GM18520 (cell line): ENCODE results near the gene OASL.
"Not testable (repeated sequence)": the region's sequence is repeated elsewhere in the genome, so short reads cannot be mapped to it uniquely, and the experiment has no call there.

Source experiments
- ATAC-seq: cut with Tn5 transposase; IDR thresholded peaks from one replicate; pipeline ENCODE4 v1.9.1; 2021; ENCODE audit not compliant: unreplicated experiment

Gene OASL

DNA sequence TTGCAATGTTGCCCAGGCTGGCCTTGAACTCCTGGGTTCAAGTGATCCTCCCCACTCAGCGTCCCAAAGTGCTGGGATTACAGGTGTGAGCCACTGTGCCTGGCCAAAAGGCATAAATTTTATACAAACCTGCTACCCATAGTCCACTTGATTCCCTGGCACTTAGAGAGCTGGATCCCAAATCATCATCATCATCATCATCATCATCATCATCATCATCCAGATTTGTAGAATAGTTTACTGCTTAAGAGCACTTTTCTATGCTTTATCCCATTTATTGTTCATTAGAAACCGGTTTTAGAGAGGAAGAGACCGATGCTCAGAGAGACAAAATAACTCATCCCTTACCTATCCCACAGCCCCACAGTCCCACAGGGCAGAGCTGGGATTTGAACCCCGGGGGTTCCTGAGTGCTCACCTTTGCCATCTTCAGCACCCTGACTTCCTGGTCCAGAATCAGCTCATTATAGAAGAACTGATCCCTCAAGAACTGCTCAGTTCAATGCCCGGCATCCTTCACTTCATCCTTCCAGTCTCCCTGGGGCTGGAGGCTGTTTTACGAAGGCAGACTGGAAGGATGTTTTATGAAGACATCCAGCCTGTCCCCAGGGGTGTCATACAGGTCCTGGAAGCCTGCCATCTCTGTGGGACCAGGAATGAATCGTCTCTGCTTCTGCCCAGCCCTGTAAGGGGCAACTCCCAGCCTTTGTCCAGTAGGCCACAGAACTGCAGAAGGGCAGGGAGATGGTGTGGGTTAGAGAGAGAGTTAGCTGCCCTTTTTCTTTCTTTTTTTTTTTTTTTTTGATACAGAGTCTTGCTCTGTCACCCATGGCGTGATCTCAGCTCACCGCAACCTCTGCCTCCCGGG is 20.2 kb upstream of the OASL start:
- no peak for ATAC-seq

DNA sequence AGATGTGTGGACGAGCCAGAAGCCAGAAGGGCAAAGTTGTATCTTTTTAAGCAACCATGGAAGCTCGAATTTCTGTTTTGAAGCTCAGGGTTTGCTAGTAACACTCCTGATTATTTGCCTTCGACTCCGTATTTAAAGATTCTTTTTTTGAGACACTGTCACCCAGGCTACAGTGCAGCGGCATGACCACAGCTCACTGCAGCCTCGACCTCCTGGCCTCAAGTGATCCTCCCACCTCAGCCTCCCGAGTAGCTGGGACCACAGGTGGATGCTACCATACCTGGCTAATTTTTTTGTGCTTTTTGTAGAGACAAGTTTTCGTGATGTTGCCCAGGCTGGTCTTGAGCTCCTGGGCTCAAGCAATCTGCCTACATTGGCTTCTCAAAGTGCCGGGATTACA is 18.7 kb upstream of the OASL start:
- no peak for ATAC-seq

DNA sequence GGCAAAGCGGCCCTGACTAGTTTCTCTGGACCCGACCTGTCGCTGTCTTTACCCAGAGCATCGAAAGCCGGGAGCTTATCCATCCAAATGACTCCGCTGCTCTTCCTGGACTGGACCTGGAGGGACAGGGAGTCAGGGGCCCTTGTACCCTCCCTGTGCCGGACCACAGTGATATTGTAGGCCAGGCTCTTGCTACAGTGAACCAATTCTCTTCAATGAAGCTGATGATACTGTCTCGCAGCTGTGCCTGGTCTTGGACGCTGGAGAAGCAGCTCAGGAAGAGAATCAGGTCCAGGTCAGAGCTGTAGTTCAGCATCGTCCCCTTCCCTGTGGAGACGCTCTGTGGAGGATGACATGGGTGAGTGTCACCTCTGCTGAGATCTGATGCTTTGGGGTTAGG is 14.7 kb upstream of the OASL start:
- no peak for ATAC-seq

DNA sequence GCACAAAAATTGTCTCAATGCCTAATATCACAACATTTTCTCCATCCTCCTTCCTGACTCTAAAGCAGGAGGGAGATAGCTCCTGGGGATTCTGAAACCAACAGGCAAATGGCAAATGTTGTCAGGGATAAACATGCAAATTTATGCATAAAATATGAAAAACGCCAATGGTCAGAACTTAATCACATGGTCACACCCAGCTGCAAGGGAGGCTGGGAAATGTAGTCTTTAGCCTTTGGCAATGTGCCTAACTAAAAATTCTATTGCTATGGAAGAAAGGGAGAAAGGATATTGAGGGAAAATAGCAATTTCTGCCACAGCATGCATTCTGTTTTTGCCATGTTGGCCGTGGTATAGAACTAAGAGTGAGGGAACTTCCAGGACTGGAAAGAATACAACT is 11.7 kb upstream of the OASL start:
- ATAC-seq = no peak

DNA sequence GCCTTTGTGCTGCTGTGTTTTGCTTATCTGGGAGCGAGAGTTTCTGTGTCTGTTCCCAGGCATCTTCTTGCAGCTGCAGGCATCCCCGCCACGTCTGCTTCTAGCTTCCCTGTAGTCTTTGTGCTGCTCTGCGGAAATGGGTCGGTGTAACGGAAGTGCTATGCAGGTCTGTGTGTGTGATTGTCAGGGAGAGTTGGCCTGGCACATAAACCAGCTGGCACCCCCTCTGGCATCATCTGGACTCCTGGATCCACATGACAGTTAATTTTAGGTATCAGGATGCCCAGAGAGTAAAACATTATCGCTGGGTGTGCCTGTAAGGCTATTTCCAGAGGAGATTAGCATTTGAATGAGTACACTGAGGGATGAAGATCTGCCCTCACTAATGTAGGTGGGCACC is 9.4 kb upstream of the OASL start:
- ATAC-seq = no peak

DNA sequence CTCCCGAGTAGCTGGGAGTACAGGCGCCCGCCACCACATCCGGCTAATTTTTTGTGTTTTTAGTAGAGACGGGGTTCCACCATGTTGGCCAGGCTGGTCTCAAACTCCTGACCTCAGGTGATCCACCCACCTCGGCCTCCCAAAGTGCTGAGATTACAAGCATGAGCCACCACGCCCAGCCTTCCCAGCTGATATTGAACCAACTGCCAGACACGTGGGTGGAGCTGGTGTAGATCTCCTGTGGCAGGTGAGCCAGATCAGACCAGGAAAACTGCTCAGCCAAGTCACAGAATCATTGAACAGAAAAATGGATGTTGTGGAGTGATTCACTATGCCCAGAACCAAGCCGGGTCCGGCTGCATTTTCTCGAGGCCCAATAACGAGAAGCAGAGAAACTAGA is 8.4 kb upstream of the OASL start:
- ATAC-seq = not testable (repeated sequence)

DNA sequence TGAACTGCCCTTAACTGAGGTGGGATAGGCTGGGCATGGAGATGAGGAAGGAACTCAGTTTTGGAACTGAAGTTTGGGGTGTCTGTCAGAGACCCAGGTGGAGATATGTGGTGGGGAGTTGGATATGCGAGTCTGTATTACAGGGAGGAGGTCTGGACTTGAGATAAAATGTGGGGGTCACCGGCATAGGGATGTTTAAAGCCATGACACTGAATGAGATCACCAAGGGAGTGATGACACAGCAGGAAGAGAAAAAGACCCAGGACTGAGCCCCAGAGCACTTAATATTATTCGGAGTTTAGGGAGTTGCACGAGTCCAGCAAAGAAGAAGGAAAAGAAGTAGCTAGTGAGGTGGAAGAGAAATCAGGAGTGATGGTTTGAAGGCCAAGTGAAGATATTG is 4.0 kb upstream of the OASL start:
- ATAC-seq = no peak

DNA sequence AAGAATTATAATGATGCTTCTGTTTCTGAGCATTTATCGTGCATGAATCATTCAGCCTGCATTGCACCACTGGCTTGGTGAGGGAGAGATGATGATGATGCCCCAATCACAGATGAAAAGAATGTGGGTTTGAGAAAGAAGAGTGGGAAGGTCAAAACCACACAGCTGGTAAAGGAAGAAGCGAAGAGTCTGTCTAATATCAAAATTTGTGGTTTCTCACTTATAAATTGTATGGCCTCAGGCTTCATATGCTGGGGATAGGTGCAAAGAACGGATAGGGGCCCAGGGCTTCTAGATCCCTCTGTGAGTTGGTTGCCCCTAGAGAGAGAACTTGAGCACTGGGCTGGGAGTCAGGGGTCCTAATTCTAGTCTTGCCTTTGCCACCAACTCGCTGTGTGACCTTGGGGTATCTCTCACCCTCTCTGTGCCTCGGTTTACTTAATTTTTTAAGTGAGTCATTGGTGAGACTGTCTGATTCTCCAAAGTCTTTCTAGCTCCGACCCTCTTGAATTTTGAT is 2.2 kb downstream of the OASL start:
- no peak for ATAC-seq

DNA sequence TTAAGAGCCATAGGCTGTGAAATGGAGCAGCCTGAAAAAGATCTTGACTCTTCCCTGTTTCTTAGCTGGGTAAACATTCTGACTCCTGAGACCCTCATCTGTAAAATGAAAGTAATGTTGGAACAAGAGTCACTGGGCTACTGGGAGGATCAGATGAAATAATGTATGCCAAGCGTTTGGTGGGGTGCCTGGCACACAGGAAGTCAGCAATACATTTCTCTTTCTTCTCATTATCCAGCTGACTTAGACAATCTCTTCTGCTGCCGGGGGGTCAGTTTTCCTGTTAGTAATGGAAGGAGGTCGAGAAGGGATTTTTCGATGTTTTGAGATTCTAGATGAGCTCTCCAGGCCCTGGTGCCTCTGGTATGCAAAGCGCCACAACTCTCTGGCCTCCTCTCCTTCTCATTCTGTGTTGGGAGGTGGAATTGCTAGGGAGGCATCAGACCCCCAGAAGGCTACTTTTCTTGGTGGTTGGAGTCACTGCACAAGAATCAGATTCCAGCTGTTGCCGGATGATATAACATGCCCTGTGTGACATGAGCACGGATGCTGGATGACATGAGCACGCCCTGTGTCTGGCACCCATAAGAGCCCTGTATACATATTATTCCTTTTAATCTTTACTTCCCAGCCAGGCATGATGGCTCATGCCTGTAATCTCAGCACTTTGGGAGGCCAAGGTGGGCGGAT is 4.3 kb downstream of the OASL start:
- no peak for ATAC-seq

DNA sequence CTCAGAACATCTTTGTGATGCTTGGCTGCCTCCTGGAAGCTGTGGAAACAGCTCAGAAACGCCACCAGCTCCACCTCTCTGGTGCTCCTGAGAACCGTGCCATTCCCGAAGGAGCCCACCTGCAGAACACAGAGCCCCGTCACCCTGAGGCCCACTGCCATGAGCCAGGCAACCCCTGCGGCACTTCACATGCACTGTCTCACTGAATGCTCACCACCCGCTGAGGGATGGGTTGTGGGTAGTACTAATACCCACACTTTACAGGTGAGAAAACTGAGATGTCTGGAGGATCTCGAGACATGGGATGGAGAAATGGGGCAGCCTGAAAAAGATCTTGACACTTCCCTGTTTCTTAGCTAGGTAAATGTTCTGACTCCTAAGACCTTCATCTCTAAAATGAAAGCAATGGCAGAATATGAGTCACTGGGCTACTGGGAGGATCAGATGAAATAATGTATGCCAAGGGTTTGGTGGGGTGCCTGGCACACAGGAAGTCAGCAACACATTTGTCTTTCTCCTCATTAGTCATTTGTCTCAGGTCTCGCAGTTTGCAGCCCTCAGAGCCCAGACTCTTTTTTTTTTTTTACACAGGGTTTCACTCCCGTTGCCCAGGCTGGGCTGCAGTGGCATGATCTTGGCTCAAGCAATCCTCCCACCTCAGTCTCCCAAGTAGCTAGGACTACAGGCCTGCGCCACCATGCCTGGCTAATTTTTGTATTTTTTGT is 5.3 kb downstream of the OASL start:
- ATAC-seq = peak; percentile 54

DNA sequence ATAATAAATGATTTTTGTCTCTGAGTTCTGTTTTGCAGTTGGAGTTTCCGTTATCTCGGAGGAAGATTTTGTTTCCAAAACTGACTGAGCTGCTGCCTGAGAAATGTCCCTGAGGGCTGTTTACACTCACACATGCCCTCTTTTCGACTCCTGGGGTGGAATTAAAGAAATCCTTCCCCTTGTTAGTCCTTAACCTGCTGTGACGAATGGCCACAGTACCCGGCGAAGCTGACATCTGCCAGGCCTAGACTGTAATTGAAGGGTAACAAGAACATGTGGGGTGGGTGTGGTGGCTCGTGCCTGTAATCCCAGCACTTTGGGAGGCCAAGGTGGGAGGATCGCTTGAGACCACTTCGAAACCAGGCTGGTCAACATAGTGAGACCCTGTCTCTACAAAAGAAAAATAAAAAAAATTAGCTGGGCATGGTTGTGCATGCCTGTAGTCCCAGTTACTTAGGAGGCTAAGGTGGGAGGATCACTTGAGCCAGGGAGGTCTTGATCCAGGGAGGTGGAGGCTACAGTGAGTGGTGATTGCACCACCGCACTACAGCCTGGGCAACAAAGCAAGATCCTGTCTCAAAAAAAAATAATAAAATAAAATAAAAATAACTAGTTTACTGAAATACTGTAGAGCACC is 8.4 kb downstream of the OASL start:
- no peak for ATAC-seq

DNA sequence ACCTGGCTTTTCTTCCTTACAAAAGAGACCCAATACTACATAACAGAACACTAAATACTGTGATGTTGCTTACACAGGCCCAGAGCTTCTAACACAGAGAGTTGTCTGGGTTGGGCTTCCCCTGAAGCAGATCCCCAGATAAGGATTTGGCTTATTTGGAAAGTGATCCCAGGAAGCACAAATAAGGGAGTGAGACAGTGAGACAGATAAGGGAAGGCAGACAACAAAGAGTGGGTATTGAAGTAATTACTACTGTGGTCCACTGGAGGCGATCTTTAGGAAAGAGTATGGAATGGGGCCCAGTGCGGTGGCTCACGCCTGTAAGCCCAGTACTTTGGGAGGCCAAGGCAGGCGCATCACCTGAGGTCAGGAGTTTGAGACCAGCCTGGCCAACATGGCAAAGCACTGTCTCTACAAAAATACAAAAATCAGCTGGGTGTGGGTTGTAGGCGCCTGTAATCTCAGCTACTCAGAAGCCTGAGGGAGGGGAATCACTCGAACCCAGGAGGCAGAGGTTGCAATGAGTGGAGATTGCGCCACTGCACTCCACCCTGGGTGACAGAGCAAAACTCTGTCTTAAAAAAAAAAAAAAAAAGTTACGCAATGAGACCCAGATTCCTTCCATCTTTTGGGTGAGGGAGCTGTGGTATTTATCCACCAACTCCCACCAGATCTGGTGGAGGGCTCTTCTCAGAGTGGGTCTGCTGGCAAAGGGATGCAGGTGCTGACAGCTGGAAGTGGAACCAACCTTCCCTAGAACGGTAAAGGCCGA is 12.6 kb downstream of the OASL start:
- no peak for ATAC-seq

DNA sequence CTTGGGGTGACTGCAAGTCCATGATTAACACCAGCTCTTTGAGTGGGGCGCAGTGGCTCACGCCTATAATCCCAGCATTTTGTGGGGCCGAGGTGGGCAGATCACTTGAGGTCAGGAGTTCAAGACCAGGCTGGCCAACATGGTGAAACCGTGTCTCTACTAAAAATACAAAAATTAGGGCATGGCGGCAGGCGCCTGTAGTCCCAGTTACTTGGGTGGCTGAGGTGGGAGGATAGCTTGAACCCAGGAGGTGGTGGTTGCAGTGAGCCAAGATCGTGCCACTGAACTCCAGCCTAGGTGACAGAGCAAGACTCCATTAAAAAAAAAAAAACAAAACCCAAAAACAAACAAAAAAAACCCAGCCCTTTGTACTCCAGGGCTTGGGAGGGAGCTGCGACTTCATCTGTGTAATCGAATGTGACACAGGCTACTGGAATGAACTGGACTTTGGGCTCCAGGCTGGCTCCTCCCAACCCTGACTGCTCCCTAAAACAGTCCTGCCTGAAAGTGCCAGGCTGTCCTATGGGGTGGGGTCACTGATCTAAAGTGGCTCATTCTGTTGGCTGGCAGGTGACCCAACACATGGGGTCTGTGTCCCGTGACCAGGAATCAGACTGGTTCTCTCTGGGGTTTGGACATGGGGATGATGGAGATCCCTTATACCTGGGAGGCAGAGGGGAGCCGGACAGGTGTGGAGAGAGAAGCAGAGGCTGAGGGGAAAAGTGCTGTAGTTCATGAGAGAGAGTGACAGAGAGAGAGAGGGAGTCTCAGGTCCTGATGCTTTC is 13.4 kb downstream of the OASL start:
- no peak for ATAC-seq

DNA sequence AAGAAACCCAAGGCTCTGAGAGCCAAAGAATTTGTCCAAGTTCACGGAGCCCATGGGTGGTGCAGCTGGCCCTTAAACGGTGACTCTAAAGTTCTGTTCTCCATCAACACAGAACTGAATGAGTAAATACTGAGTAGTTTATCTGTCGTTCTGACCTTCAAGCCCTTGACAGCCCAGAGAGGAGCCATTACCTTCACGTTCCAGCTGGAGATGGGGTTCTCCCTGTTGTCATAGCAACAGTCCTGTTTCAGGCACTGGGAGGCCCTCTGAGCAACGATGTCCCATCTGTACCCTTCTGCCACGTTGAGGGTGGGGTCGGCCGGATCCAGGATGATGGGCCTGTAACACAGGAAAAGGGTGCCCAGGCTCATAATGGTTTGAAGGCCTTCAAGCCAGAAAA is 15.2 kb downstream of the OASL start:
- no peak for ATAC-seq

DNA sequence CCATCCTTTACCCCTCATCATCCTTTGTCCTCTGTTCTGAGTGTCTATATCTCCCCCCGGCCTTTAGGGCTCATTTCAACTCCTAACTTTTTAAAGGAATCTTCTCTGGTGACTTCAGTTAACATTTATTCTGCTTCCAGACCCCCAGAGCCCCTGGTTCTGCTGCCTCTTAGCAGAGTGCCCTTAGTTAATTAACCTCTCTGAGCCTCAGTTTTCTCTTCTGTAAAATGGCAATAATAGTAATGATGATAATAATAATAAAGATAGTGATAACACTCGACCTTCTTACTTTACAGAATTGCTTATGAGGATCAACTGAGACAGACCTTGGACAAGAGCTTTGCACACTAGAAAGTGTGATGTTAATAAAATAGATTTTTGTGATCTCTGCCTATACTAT is 16.3 kb downstream of the OASL start:
- no peak for ATAC-seq

DNA sequence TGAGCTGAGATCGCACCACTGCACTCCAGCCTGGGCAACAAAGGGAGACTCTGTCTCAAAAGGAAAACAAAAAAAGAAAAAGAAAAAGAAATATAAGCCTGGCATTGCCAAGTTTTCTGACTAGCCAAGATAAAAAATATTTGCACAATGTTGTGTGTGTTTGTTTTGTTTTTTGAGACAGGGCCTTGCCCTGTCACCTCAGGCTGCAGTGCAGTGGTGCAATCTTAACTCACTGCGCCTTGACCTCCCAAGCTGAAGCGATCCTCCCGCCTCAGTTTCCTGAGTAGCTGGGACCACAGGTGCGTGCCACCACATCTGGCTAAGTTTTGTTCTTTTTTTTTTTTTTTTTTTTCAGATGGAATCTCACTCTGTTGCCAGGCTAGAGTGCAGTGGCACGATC is 17.3 kb downstream of the OASL start:
- ATAC-seq = no peak

DNA sequence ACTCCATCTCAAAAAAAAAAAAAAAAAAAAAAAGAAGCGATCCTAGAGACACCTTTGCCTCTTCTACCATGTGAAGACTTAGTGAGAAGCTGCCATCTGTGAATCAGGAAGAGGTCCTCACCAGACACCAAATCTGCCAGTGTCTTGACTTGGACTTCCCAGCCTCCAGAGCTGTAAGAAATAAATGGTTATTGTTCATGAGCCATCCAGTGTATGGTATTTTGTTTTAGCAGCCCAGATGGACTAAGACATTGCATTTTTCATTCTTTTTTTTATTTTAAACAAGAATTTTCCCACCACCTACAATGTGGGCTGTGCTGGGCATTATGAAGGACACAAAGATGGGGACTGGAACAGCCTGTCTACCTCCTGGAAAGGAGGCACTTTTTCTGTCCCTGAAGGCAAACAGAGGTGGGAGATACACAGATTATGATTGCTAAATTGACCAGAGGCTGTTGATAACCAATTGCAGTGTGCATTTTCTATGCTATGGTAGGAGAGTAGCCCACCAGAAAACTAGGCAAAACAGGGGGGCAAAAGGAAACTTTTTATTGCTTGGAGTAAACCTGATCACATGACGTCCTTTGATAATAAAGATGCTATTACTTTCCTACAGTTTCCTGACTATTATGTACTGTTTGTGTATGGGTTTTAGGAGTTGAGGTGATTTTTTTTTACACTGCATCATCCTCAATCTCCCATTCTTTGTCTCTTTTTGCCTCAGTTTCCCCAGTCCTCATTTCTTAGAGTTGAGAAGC is 20.0 kb downstream of the OASL start:
- no peak for ATAC-seq

DNA sequence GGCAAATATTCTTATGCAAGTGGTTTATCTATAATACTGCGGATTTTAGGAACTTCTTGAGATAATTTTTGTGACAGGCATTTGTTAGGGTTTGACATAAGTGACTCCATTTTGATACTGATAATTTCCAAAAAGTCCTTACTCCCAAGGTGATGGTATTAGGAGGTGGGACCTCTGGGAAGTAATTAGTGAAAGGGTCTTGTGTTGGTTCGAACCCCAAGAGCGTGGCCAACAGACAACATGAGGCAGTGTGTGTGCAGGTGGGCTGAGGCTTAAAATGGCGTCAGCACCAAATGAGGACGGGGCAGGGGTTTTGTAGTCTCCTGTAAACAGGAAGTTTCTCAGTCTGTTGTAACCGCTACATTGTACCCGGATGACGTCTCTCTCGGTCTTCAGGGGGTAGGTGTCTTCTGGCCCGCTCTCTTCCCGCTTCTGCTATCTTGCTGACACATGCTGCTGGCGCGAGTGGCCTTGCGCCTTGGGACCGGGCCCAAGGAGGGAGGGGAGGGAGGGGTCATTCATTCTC is 21.0 kb downstream of the OASL start:
- no peak for ATAC-seq
